Liver (tissue), 3 donors: Measurements from ENCODE around the gene PTGIR.

Experiments
- GABPA ChIP-seq, 2 donors: IDR thresholded peaks in 1 of 2; conservative IDR thresholded peaks in 1 of 2; 2 replicates each; pipeline ENCODE4 v1.6.1; 2016; ENCODE audit warnings: antibody characterized with exemption in 2 of 2, mild to moderate bottlenecking in 1 of 2, moderate library complexity in 1 of 2
- RAD21 ChIP-seq, 2 donors: IDR thresholded peaks; 2 replicates each; pipeline ENCODE4 v1.6.1; 2016; ENCODE audit warnings: antibody characterized with exemption in 2 of 2, mild to moderate bottlenecking in 2 of 2
- RXRA ChIP-seq, 2 donors: IDR thresholded peaks; 2 replicates each; pipeline ENCODE4 v1.6.1; 2017 to 2018; ENCODE audit warnings: antibody characterized with exemption in 2 of 2, mild to moderate bottlenecking in 1 of 2
- SP1 ChIP-seq: IDR thresholded peaks from 2 replicates; pipeline ENCODE4 v1.6.1; 2018; ENCODE audit warnings: antibody characterized with exemption, mild to moderate bottlenecking
- TAF1 ChIP-seq: conservative IDR thresholded peaks from 2 replicates; pipeline ENCODE4 v1.6.1; 2016; ENCODE audit warnings: antibody characterized with exemption, mild to moderate bottlenecking
- TF ChIP-seq, protein P1 (sequence below): fragments of 150-350 bp; IDR thresholded peaks from 2 replicates; pipeline ENCODE4 v1.5.1; 2017; ENCODE audit warnings: improper control_type of control experiment, low read depth, low read length; ENCODE audit not compliant: missing input control
- TF ChIP-seq, protein P2 (sequence below): IDR thresholded peaks from 2 replicates; pipeline ENCODE4 v1.6.1; 2016; ENCODE audit warnings: antibody characterized with exemption
- TF ChIP-seq, protein P3 (sequence below): IDR thresholded peaks from 2 replicates; pipeline ENCODE4 v1.6.1; 2016; ENCODE audit warnings: antibody characterized with exemption, mild to moderate bottlenecking
- TF ChIP-seq, protein P4 (sequence below): IDR thresholded peaks from 2 replicates; pipeline ENCODE4 v1.6.1; 2016; ENCODE audit warnings: antibody characterized with exemption
- donor health status: healthy.
- donor health status: healthy.

DNA sequence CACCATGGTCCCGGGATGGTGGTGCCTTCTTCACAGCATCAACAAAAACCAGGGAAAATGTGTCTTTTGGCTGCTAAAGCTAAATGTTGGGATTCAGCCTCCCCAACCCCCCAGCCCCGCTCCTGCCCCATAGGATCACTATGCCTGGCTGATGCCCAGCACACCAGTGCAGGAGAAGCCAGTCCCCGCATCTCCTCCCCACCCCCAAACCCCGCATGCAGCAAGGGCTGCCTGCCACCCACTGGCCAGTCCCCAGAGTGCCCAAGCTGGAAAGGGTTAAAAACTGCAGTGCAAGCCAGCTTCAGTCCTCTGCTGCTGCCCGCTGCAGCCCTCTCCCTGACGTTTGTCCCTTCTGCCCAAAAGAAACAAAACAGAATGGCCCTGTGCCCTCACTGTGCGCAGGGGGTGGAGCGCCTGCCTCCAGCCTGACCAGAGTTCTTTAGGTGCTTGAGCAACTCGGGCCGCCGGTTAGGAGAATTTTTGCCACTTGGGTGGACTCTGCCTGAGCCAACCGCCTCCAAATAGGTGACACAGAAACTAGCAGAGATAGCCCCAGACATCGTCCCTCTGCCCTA lies 20.0 kb downstream of the PTGIR start:
- TF ChIP-seq, protein P1, sequence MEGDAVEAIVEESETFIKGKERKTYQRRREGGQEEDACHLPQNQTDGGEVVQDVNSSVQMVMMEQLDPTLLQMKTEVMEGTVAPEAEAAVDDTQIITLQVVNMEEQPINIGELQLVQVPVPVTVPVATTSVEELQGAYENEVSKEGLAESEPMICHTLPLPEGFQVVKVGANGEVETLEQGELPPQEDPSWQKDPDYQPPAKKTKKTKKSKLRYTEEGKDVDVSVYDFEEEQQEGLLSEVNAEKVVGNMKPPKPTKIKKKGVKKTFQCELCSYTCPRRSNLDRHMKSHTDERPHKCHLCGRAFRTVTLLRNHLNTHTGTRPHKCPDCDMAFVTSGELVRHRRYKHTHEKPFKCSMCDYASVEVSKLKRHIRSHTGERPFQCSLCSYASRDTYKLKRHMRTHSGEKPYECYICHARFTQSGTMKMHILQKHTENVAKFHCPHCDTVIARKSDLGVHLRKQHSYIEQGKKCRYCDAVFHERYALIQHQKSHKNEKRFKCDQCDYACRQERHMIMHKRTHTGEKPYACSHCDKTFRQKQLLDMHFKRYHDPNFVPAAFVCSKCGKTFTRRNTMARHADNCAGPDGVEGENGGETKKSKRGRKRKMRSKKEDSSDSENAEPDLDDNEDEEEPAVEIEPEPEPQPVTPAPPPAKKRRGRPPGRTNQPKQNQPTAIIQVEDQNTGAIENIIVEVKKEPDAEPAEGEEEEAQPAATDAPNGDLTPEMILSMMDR: no peak
- TF ChIP-seq RAD21 (IDR thresholded peaks at IDR 0.05) (no peak), RXRA (IDR thresholded peaks at IDR 0.05) (peak in 1 of 2 donors; percentile 58), TAF1 (no peak), SP1 (peak; percentile 59), GABPA (IDR thresholded peaks at IDR 0.05 in 1 of 2, conservative IDR thresholded peaks at IDR 0.05 in 1 of 2) (no peak)
- TF ChIP-seq, protein P2, sequence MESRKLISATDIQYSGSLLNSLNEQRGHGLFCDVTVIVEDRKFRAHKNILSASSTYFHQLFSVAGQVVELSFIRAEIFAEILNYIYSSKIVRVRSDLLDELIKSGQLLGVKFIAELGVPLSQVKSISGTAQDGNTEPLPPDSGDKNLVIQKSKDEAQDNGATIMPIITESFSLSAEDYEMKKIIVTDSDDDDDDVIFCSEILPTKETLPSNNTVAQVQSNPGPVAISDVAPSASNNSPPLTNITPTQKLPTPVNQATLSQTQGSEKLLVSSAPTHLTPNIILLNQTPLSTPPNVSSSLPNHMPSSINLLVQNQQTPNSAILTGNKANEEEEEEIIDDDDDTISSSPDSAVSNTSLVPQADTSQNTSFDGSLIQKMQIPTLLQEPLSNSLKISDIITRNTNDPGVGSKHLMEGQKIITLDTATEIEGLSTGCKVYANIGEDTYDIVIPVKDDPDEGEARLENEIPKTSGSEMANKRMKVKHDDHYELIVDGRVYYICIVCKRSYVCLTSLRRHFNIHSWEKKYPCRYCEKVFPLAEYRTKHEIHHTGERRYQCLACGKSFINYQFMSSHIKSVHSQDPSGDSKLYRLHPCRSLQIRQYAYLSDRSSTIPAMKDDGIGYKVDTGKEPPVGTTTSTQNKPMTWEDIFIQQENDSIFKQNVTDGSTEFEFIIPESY: no peak
- TF ChIP-seq, protein P3, sequence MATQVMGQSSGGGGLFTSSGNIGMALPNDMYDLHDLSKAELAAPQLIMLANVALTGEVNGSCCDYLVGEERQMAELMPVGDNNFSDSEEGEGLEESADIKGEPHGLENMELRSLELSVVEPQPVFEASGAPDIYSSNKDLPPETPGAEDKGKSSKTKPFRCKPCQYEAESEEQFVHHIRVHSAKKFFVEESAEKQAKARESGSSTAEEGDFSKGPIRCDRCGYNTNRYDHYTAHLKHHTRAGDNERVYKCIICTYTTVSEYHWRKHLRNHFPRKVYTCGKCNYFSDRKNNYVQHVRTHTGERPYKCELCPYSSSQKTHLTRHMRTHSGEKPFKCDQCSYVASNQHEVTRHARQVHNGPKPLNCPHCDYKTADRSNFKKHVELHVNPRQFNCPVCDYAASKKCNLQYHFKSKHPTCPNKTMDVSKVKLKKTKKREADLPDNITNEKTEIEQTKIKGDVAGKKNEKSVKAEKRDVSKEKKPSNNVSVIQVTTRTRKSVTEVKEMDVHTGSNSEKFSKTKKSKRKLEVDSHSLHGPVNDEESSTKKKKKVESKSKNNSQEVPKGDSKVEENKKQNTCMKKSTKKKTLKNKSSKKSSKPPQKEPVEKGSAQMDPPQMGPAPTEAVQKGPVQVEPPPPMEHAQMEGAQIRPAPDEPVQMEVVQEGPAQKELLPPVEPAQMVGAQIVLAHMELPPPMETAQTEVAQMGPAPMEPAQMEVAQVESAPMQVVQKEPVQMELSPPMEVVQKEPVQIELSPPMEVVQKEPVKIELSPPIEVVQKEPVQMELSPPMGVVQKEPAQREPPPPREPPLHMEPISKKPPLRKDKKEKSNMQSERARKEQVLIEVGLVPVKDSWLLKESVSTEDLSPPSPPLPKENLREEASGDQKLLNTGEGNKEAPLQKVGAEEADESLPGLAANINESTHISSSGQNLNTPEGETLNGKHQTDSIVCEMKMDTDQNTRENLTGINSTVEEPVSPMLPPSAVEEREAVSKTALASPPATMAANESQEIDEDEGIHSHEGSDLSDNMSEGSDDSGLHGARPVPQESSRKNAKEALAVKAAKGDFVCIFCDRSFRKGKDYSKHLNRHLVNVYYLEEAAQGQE: peak; percentile 68
- TF ChIP-seq, protein P4, sequence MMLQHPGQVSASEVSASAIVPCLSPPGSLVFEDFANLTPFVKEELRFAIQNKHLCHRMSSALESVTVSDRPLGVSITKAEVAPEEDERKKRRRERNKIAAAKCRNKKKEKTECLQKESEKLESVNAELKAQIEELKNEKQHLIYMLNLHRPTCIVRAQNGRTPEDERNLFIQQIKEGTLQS: no peak
